ENCODE results near the gene JADE1. TPM values are rescaled to one million over a fixed set of nuclear protein-coding genes. Genes with fewer than 3 reads are reported as not detected.
A peak's percentile ranks its signal among the peaks of the same experiment; 100 is the strongest.

JADE1 gene
- total RNA-seq, 3 donors from 2014 or later, result 51.2 to 86.7 (median 62.6) TPM

DNA sequence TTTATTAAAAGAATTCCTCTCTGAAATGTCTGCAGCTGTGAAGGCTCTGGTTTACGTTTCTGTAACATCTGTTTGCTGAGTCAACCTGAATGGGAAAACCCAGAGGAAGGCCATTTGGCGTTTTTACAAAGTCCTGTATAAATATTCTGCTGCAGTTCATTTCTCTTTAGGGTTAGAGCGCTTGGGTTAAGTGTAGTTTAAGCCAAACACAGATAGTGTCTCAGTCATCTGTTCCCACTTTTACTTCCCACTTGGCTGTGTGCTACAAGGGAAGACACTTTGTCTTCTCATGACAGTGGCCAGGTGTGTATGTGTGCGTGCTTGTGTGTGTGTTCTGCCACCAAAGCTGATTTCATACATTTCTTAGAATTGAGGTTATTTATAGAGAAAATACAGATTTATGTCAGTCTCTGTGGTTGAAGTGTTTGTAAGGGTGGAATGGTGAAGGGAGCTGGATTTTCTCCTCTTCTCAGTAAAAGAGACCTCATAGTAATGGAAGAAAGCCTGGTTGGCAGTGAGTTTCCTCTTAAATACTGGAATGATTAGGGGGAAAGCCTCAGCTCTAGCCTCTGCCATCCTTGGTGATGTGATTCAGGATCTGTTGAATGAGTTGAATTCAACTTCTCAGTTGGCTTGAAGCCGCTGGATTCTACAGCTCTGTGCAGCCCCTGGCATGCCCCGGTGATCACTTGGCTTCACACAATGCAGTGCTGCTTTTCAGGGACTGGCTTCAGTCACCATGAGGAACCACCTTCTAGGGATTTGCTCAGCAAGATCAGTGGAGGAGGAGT lies 50.6 kb downstream of the JADE1 start:
- no peak overlapping the region for H3K27ac ChIP-seq
- H3K4me3 ChIP-seq, result no peak overlapping the region
- intact Hi-C loops (cut with DNase I; ENCODE audit: low total_unique reads), result loop anchor here (1.0 kb wide), 1 partner anchor 405 kb away; no protein-coding TSS in a partner anchor
- peaks cover 9% of the 10 kb centered on the region for H3K36me3 ChIP-seq
- TF ChIP-seq POLR2A (IDR thresholded peaks at IDR 0.05), result no peak
- no peak for TF ChIP-seq POLR2AphosphoS5 (IDR thresholded peaks at IDR 0.05)
- TF ChIP-seq, protein P1, sequence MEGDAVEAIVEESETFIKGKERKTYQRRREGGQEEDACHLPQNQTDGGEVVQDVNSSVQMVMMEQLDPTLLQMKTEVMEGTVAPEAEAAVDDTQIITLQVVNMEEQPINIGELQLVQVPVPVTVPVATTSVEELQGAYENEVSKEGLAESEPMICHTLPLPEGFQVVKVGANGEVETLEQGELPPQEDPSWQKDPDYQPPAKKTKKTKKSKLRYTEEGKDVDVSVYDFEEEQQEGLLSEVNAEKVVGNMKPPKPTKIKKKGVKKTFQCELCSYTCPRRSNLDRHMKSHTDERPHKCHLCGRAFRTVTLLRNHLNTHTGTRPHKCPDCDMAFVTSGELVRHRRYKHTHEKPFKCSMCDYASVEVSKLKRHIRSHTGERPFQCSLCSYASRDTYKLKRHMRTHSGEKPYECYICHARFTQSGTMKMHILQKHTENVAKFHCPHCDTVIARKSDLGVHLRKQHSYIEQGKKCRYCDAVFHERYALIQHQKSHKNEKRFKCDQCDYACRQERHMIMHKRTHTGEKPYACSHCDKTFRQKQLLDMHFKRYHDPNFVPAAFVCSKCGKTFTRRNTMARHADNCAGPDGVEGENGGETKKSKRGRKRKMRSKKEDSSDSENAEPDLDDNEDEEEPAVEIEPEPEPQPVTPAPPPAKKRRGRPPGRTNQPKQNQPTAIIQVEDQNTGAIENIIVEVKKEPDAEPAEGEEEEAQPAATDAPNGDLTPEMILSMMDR (IDR thresholded peaks at IDR 0.05), result no peak
- no peaks in the 10 kb centered on the region for H3K9me3 ChIP-seq
- no peaks in the 10 kb centered on the region for H3K27me3 ChIP-seq
- no peak for DNase-seq (ENCODE audit: low spot score in 2 of 2)
- H3K4me1 ChIP-seq, result no peaks in the 10 kb centered on the region

DNA sequence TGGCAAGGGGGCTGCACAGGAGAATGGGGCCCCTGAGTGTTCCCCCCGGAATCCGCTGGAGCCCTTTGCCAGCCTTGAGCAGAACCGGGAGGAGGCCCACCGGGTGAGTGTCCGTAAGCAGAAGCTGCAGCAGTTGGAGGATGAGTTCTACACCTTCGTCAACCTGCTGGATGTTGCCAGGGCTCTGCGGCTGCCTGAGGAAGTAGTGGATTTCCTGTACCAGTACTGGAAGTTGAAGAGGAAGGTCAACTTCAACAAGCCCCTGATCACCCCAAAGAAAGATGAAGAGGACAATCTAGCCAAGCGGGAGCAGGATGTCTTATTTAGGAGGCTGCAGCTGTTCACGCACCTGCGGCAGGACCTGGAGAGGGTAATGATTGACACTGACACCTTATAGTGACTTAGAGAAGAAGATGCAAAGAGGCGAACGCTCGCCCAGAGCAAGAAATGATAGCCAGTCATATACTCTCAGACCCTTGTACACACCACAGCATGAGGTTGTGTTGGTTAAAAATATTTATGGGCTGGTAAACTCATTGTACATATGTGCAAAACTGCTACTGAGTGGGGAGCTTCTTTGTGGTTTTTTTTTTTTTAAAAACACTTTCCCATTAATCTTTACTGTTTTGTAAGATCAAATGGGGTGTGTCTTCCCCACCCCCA lies 52.5 kb downstream of the JADE1 start:
- Histone ChIP-seq H3K27me3 (no peaks in the 10 kb centered on the region), H3K4me3 (no peak overlapping the region), H3K9me3 (no peaks in the 10 kb centered on the region), H3K36me3 (peaks cover 3% of the 10 kb centered on the region), H3K4me1 (no peaks in the 10 kb centered on the region), H3K27ac (no peak overlapping the region)
- intact Hi-C loops (cut with DNase I; ENCODE audit: low total_unique reads), result no loop called here
- TF ChIP-seq, protein P1 (IDR thresholded peaks at IDR 0.05), result no peak
- no peak for TF ChIP-seq POLR2AphosphoS5 (IDR thresholded peaks at IDR 0.05)
- TF ChIP-seq POLR2A (IDR thresholded peaks at IDR 0.05), result no peak
- no peak for DNase-seq (ENCODE audit: low spot score in 2 of 2)

DNA sequence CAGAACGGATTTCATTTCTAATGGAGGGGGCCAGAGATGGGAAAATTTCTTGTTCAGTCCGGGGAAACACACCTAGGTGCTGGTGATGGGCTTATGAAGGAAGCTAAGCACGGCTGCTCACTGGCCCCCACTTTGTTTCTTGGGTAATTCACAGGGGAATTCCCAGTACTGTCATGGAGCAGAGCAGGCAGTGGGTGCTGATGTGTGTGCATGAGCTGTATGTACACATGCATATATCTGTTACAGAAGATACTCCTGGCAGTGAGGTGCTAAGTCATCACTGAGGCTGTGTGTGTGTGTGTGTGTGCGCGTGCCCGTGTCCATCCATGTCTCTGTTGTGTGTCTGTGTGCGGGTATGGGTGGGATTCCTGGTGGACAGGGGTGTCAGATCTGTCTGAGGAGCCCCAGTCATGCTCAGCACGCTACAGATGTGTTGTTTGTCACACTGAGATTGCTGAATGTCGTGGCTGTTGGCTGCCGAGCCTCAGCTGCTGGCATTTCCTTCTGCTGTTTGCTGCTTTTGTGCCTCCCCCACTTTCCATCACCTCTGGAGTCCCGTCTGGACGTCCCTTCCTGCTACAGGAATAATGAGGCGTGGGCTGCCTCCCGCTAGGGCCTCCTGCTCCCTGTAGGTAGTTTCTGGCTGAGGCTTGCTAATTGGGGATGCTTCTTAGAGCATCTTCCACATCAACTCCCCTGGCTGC lies 53.3 kb downstream of the JADE1 start:
- intact Hi-C loops (cut with DNase I; ENCODE audit: low total_unique reads), result no loop called here
- no peaks in the 10 kb centered on the region for H3K27me3 ChIP-seq

DNA sequence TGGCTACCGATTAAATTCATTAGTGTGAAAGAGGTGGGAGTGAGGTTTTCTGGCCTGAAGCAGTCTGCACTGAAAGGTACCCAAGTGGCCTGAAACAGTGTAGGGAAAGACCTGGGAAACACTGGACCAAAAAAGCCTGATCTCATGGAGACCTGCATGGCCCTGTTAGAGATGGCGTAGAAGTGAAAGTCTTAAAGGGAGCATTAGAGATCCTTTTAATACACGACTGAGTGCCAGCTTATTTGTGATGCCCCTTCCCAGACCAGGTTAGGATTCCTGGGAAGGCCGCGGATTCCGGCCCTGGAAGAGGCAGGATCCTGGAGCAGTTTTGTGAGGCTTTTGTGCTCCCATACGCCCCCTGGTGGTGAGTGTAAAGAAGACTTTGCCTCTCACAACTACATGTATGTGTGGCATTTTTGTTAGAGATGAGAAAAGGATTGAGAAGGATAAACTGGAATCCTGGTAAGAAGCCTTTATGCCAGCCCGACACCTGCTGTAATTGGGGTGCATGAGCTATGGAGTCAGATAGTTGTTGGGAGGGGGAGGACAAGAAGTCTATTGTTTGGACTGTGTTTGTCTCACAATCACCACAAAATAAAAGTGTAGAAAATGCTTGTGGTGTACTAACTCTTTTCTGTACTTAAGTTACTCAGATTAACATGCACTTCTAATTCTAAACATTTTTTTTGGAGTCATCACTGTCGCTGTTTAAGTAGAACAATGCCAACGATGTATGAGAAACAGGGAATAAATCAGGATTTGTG lies 54.0 kb downstream of the JADE1 start:
- H3K36me3 ChIP-seq, result no peaks in the 10 kb centered on the region
- intact Hi-C loops (cut with DNase I; ENCODE audit: low total_unique reads), result no loop called here
- DNase-seq (ENCODE audit: low spot score in 2 of 2), result peak; percentile 41 to 82
- H3K27me3 ChIP-seq, result no peaks in the 10 kb centered on the region
- TF ChIP-seq, protein P1 (IDR thresholded peaks at IDR 0.05), result peak; percentile 75 to 90 (median 83)
- TF ChIP-seq POLR2A (IDR thresholded peaks at IDR 0.05), result no peak
- no peaks in the 10 kb centered on the region for H3K4me1 ChIP-seq
- H3K9me3 ChIP-seq, result no peaks in the 10 kb centered on the region
- no peak overlapping the region for H3K4me3 ChIP-seq
- peak overlapping the region; percentile 15 to 45 for H3K27ac ChIP-seq

More for the DNA sequence above, 53.3 kb downstream of the JADE1 start:
- DNase-seq (ENCODE audit: low spot score in 2 of 2), result no peak
- no peaks in the 10 kb centered on the region for H3K36me3 ChIP-seq
- no peaks in the 10 kb centered on the region for H3K4me1 ChIP-seq
- H3K4me3 ChIP-seq, result no peak overlapping the region
- TF ChIP-seq POLR2A (IDR thresholded peaks at IDR 0.05) (no peak), POLR2AphosphoS5 (IDR thresholded peaks at IDR 0.05) (no peak)
- TF ChIP-seq, protein P1 (IDR thresholded peaks at IDR 0.05), result no peak
- H3K27ac ChIP-seq, result peak overlapping the region; percentile 15 to 45
- no peaks in the 10 kb centered on the region for H3K9me3 ChIP-seq
